Lung (tissue), 12 donors: ENCODE results near the gene RNPEPL1. TPM values are rescaled to one million over a fixed set of nuclear protein-coding genes. Genes with fewer than 3 reads are reported as not detected.

Source experiments
- ATAC-seq: fragments of 200-7000 bp; cut with Tn5 transposase; one replicate; pipeline ENCODE4 v1.9.1; 2020; ENCODE audit warnings: moderate number of reproducible peaks; ENCODE audit not compliant: insufficient read depth, low FRiP score
- DNase-seq, 3 donors: peaks; one replicate each; pipeline ENCODE4 v3.0.0-alpha.2; 2013 to 2017
- H3K27ac ChIP-seq, 2 donors: one replicate each; pipeline ENCODE4 v1.5.1; 2013; ENCODE audit warnings: mild to moderate bottlenecking in 2 of 2, moderate library complexity in 2 of 2, control low read depth in 1 of 2, inconsistent platforms in 1 of 2, low read depth in 1 of 2, low read length in 1 of 2
- H3K27me3 ChIP-seq, 3 donors: one replicate each; pipeline ENCODE4 v1.5.1; 2013; ENCODE audit warnings: low read length in 2 of 3; ENCODE audit not compliant: control insufficient read depth in 3 of 3, insufficient read depth in 3 of 3
- H3K36me3 ChIP-seq, 4 donors: one replicate each; pipeline ENCODE4 v1.5.1; 2013; ENCODE audit warnings: low read length in 4 of 4, mild to moderate bottlenecking in 1 of 4, moderate library complexity in 1 of 4; ENCODE audit not compliant: control insufficient read depth in 4 of 4, insufficient read depth in 4 of 4
- H3K4me1 ChIP-seq, 5 donors: one replicate each; pipeline ENCODE4 v1.5.1; 2013; ENCODE audit warnings: low read length in 5 of 5, mild to moderate bottlenecking in 2 of 5, moderate library complexity in 1 of 5; ENCODE audit not compliant: control insufficient read depth in 5 of 5, insufficient read depth in 5 of 5
- H3K4me3 ChIP-seq: one replicate; pipeline ENCODE4 v1.5.1; 2013; ENCODE audit warnings: mild to moderate bottlenecking, control low read depth, moderate library complexity
- H3K9ac ChIP-seq, 2 donors: one replicate each; pipeline ENCODE4 v1.5.1; 2013; ENCODE audit warnings: low read length in 2 of 2, control low read depth in 1 of 2; ENCODE audit not compliant: insufficient read depth in 1 of 2
- H3K9me3 ChIP-seq, 4 donors: one replicate each; pipeline ENCODE4 v1.5.1; 2013; ENCODE audit warnings: low read length in 3 of 4, mild to moderate bottlenecking in 1 of 4, moderate library complexity in 1 of 4; ENCODE audit not compliant: control insufficient read depth in 4 of 4, insufficient read depth in 3 of 4
- CTCF ChIP-seq: IDR thresholded peaks from 2 replicates; pipeline ENCODE4 v1.5.1; 2012; ENCODE audit warnings: mild to moderate bottlenecking; ENCODE audit errors: control extremely low read depth, extremely low read depth
- WGBS, 2 donors: extraction: QIAGEN DNeasy Blood & Tissue Kit; methylation state at CpG; one replicate each; pipeline ENCODE4 v1.1.7; 2013; 5-methylcytosine and 5-hydroxymethylcytosine counted together
- polyA plus RNA-seq, 2 donors: library from polyadenylated mRNA; stranded (reverse); fragments of 200-250 nt; gene quantifications; one replicate each; pipeline ENCODE4 v1.2.1, GENCODE V29; 2013
- total RNA-seq, 2 donors: library from RNA; depleted of rRNA in 1 of 2; stranded (reverse); fragments of >200 nt in 1 of 2; gene quantifications; one replicate each; pipeline ENCODE4 v1.2.1, GENCODE V29; 2014 to 2021
- donor health status: control.
- donor health status: control.
- donor health status: Bipolar disorder and iron deficiency.
- donor health status: healthy.
- donor health status: DM: yes; HTN: yes; CAD: no.

Gene RNPEPL1
- total and polyA plus RNA-seq, 4 donors: 24.5 to 235 (median 88.2) TPM

DNA sequence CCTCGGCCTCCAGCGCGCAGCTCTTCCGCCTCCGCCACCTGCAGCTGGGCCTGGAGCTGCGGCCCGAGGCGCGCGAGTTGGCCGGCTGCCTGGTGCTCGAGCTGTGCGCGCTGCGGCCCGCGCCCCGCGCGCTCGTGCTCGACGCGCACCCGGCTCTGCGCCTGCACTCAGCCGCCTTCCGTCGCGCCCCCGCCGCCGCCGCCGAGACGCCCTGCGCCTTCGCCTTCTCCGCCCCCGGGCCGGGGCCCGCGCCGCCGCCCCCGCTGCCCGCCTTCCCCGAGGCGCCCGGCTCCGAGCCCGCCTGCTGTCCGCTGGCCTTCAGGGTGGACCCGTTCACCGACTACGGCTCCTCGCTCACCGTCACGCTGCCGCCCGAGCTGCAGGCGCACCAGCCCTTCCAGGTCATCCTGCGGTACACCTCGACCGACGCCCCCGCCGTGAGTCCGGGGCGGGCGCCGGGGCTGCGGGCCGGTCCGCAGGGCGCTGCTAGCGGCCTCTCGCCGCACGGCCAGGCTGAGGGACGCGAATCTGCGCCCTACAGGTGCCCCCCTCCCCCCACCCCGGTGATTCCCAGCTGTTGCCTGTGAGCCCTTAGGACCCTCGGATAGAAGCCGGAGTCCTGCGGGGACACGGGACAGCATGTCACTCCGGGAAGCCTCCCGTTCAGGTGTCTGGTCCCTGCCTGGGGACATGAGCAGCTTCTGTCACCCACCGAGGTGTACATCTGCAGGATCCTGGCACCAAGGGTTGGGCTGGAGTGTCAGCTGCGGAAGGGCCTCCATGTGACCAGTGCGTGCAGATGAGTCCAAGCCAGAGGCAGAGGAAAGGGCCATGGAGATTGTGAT is 616 bp downstream of the RNPEPL1 start:
- peaks cover 0 to 4% (median 0%) of the 10 kb centered on the region in 3 donors for H3K27me3 ChIP-seq
- H3K4me3 ChIP-seq: peak overlapping the region; percentile 79
- H3K9ac ChIP-seq: no peak overlapping the region
- peaks cover 0 to 20% (median 0%) of the 10 kb centered on the region in 4 donors for H3K36me3 ChIP-seq
- H3K9me3 ChIP-seq: no peaks in the 10 kb centered on the region
- 1 to 3% methylated on average over 62 to 93 of the region's 93 CpGs for WGBS, 2 donors
- H3K4me1 ChIP-seq: peaks cover 0 to 39% (median 20%) of the 10 kb centered on the region in 5 donors
- DNase-seq (peak; percentile 64 to 90 (median 75)), ATAC-seq (peak; percentile 3)
- H3K27ac ChIP-seq: peak overlapping the region; percentile 76 to 77
- no peak for TF ChIP-seq CTCF

GRCh38 chr2:240569523-240569997 is 1.3 kb downstream of the RNPEPL1 start:
- H3K4me1 ChIP-seq: peaks cover 0 to 39% (median 20%) of the 10 kb centered on the region in 5 donors
- 78 to 84% methylated on average over 9 of the region's 9 CpGs for WGBS, 2 donors
- H3K9me3 ChIP-seq: no peaks in the 10 kb centered on the region
- TF ChIP-seq CTCF: no peak
- H3K36me3 ChIP-seq: peaks cover 0 to 27% (median 0%) of the 10 kb centered on the region in 4 donors
- no peak for DNase-seq
- no peak overlapping the region for H3K9ac ChIP-seq
- peaks cover 0 to 4% (median 0%) of the 10 kb centered on the region in 3 donors for H3K27me3 ChIP-seq
- ATAC-seq: no peak
- peak overlapping the region; percentile 79 for H3K4me3 ChIP-seq
- H3K27ac ChIP-seq: peak overlapping the region in 1 of 2 donors; percentile 76

DNA sequence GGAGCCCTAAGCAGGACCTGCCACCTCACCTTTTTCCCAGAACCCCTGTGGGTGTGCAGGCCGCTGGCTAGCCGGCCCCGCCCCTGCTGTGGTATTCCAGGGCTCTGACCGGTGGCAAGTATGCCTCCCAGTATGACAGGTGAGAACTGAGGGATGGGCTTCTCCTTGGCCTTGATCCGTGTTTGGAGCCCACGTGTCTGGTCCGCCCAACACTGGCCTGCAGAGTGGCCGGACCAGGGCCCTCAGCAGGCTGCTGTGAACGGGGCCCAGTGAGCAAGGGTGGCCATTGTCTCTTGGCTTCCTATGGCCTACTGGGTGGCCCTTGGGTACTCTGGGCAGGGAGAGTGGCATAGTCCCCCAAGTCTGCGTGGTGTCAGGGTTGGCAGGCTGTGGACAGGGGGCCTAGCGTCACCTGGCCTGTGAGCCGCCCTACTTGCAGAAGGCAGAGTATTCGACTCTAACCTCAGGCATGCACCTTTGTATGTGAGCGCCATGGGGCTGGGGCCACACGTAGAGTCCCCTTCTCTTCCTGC is 1.8 kb downstream of the RNPEPL1 start:
- TF ChIP-seq CTCF: no peak
- Histone ChIP-seq H3K4me1 (peaks cover 0 to 38% (median 20%) of the 10 kb centered on the region in 5 donors), H3K36me3 (peaks cover 0 to 32% (median 0%) of the 10 kb centered on the region in 4 donors), H3K27me3 (peaks cover 0 to 4% (median 0%) of the 10 kb centered on the region in 3 donors), H3K27ac (peak overlapping the region in 1 of 2 donors; percentile 12), H3K9ac (no peak overlapping the region), H3K4me3 (no peak overlapping the region), H3K9me3 (no peaks in the 10 kb centered on the region)
- WGBS, 2 donors: 86 to 94% methylated on average over 15 of the region's 15 CpGs
- DNase-seq (no peak), ATAC-seq (no peak)
